Aorta (tissue), 5 donors: ENCODE data around the gene OR3A1. TPM values are rescaled to one million over a fixed set of nuclear protein-coding genes. Genes with fewer than 3 reads are reported as not detected.
"Not testable (repeated sequence)": the region's sequence is repeated elsewhere in the genome, so short reads cannot be mapped to it uniquely, and the experiment has no call there.

Experiments
- ATAC-seq: fragments of 200-7000 bp; cut with Tn5 transposase; one replicate; pipeline ENCODE4 v1.9.1; 2022; ENCODE audit warnings: moderate library complexity; ENCODE audit not compliant: low FRiP score
- DNase-seq, 2 donors: peaks; one replicate each; pipeline ENCODE4 v3.0.0-alpha.2; 2020
- H3K27ac ChIP-seq, 2 donors: one replicate each; pipeline ENCODE4 v1.5.1; 2013; ENCODE audit warnings: low read length in 2 of 2, mild to moderate bottlenecking in 2 of 2, moderate library complexity in 2 of 2, control low read depth in 1 of 2, inconsistent platforms in 1 of 2, low read depth in 1 of 2
- H3K27me3 ChIP-seq, 2 donors: one replicate each; pipeline ENCODE4 v1.6.1; 2013; ENCODE audit warnings: control low read depth in 1 of 2, low read length in 1 of 2, mild to moderate bottlenecking in 1 of 2, moderate library complexity in 1 of 2; ENCODE audit not compliant: insufficient read depth in 2 of 2, control insufficient read depth in 1 of 2
- H3K36me3 ChIP-seq, 2 donors: one replicate each; pipeline ENCODE4 v1.6.1; 2013; ENCODE audit warnings: control low read depth in 1 of 2, low read length in 1 of 2, mild to moderate bottlenecking in 1 of 2; ENCODE audit not compliant: insufficient read depth in 2 of 2, control insufficient read depth in 1 of 2
- H3K4me1 ChIP-seq, 2 donors: one replicate each; pipeline ENCODE4 v1.6.1; 2013; ENCODE audit warnings: low read length in 2 of 2, control low read depth in 1 of 2, mild to moderate bottlenecking in 1 of 2, moderate library complexity in 1 of 2; ENCODE audit not compliant: insufficient read depth in 2 of 2, control insufficient read depth in 1 of 2
- H3K4me3 ChIP-seq, 2 donors: one replicate each; pipeline ENCODE4 v1.5.1; 2013; ENCODE audit warnings: low read length in 2 of 2, control low read depth in 1 of 2, mild to moderate bottlenecking in 1 of 2
- H3K9me3 ChIP-seq: one replicate; pipeline ENCODE4 v1.6.1; 2013; ENCODE audit warnings: mild to moderate bottlenecking, low read length; ENCODE audit not compliant: control insufficient read depth
- WGBS, 2 donors: extraction: QIAGEN DNeasy Blood & Tissue Kit; methylation state at CpG; one replicate each; pipeline ENCODE4 v1.1.7; 2013; 5-methylcytosine and 5-hydroxymethylcytosine counted together
- intact Hi-C, 2 donors: fragments of 100-400 bp; cut with DNase I; formaldehyde crosslinking; loops; one replicate each; pipeline versions ENCODE4 v1.14.2 to v1.15.0; 2022
- polyA plus RNA-seq, 2 donors: library from polyadenylated mRNA; stranded (reverse); fragments of 200-250 nt; gene quantifications; one replicate each; pipeline ENCODE4 v1.2.3, GENCODE V29; 2013
- total RNA-seq, 2 donors: library from RNA; stranded (reverse); fragmentation: NEBNext Ultra II Directional; extraction: Animal tissue kit (Norgen Biotek cat#: 25700); gene quantifications; one replicate each; pipeline ENCODE4 v1.2.1, GENCODE V29; 2021
- donor health status: healthy with polysubstance abuse.
- donor health status: Bipolar disorder and iron deficiency.
- donor health status: DM: no; HTN: no; CAD: no.
- donor health status: DM: no; HTN: no; CAD: no.
- donor health status: DM: yes; HTN: yes; CAD: no.

The OR3A1 gene
- total and polyA plus RNA-seq, 4 donors = not detected

- Histone ChIP-seq H3K27me3 (no peaks in the 10 kb centered on the region), H3K27ac (no peak overlapping the region), H3K9me3 (peaks cover under 1% of the 10 kb centered on the region), H3K4me3 (no peak overlapping the region), H3K36me3 (no peaks in the 10 kb centered on the region), H3K4me1 (no peaks in the 10 kb centered on the region)
- intact Hi-C loops = no loop called here
- ATAC-seq (no peak), DNase-seq (no peak)
- 83 to 85% methylated on average over 4 of the region's 4 CpGs for WGBS, 2 donors
Measured at GRCh38 chr17:3276126-3276525, 22.0 kb downstream of the OR3A1 start.

GRCh38 chr17:3271072-3271848, 26.9 kb downstream of the OR3A1 start:
- no peak overlapping the region for H3K4me3 ChIP-seq
- no peak overlapping the region for H3K27ac ChIP-seq
- intact Hi-C loops = no loop called here
- H3K9me3 ChIP-seq = peaks cover 3% of the 10 kb centered on the region
- peaks cover 0 to 2% of the 10 kb centered on the region in 2 donors for H3K27me3 ChIP-seq
- ATAC-seq (no peak), DNase-seq (no peak)
- no peaks in the 10 kb centered on the region for H3K36me3 ChIP-seq
- WGBS, 2 donors = 82 to 87% methylated on average over 5 of the region's 5 CpGs
- no peaks in the 10 kb centered on the region for H3K4me1 ChIP-seq

DNA sequence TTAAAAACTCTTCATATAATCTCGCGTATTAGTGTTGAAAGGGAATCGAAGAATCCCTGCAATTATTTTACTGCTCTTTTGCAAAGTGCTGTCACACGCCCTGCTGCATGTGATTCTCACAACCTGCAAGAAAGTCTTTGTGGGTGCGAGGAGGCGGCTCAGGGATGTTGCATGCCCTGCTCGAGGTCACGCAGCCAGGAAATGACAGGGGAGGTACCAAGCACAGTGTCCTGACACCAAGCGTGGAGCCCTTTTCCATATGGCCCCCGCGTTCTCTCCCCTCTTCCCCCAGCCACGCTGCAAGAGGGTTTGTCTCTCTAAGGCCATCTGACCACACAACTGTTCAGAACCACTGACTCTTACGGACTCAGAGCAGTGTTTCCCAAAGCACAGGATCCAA, 37.6 kb downstream of the OR3A1 start:
- ATAC-seq (no peak), DNase-seq (no peak)
- Histone ChIP-seq H3K27me3 (peaks cover 0 to 3% of the 10 kb centered on the region in 2 donors), H3K36me3 (no peaks in the 10 kb centered on the region), H3K9me3 (peaks cover 2% of the 10 kb centered on the region), H3K4me3 (no peak overlapping the region), H3K27ac (no peak overlapping the region), H3K4me1 (no peaks in the 10 kb centered on the region)
- intact Hi-C loops = no loop called here
- 71 to 75% methylated on average over 13 of the region's 13 CpGs for WGBS, 2 donors

GRCh38 chr17:3260163-3260562, 38.0 kb downstream of the OR3A1 start:
- intact Hi-C loops = no loop called here
- H3K4me3 ChIP-seq = no peak overlapping the region
- no peaks in the 10 kb centered on the region for H3K36me3 ChIP-seq
- 73 to 77% methylated on average over 1 of the region's 1 CpG for WGBS, 2 donors
- H3K27ac ChIP-seq = no peak overlapping the region
- H3K9me3 ChIP-seq = peaks cover 2% of the 10 kb centered on the region
- ATAC-seq (no peak), DNase-seq (no peak)
- H3K27me3 ChIP-seq = peaks cover 0 to 3% of the 10 kb centered on the region in 2 donors
- H3K4me1 ChIP-seq = no peaks in the 10 kb centered on the region

DNA sequence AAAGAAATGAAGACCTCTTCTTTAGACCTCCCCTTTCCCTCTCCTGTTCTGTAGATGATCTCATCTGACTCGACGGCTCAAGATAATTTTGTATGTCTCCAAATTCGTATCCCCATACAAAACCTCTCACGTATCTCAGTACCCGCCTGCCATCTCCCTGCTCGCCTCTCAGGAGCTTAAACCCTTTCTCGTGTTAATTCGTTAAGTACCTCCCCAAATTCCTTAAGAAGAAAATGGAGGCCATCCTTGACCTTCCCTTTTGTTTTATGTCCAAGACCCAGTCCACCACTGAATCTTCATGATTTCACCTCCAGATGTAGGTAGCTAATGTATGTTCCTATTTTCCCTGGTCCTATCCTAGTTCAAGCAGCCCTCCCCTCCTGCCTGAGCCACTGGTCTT, 41.6 kb downstream of the OR3A1 start:
- 86 to 88% methylated on average over 8 of the region's 8 CpGs for WGBS, 2 donors
- peaks cover 2% of the 10 kb centered on the region for H3K9me3 ChIP-seq
- intact Hi-C loops = no loop called here
- no peak for ATAC-seq
- H3K27ac ChIP-seq = no peak overlapping the region
- H3K36me3 ChIP-seq = no peaks in the 10 kb centered on the region
- no peaks in the 10 kb centered on the region for H3K4me1 ChIP-seq
- H3K27me3 ChIP-seq = no peaks in the 10 kb centered on the region
- no peak for DNase-seq
- H3K4me3 ChIP-seq = no peak overlapping the region

- DNase-seq, intact Hi-C loops, H3K27ac ChIP-seq, H3K27me3 ChIP-seq, H3K4me1 ChIP-seq, H3K36me3 ChIP-seq, H3K9me3 ChIP-seq, H3K4me3 ChIP-seq, ATAC-seq: not testable (repeated sequence)
- 89 to 97% methylated on average over 1 of the region's 2 CpGs for WGBS, 2 donors
Measured at GRCh38 chr17:3249013-3249412, 49.1 kb downstream of the OR3A1 start.

DNA sequence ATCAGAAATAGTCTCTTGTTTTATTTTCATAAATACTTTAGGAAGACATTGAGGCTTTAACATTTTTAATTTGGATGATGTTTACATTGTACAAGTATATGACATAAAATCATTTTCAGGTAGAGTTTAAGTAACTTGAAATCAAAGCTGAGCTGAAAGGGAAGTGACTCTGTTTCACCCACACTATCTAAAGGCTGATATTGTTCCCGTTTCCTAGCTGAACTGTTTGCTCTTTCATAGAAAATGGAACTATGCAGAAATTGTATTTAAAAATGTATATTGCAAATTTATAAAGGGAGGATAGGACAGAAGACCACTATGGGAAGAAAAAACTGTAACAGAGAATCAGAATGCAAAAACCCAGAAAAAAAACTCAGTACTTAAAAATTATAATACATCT, 53.3 kb downstream of the OR3A1 start:
- WGBS, 2 donors = 48 to 65% methylated on average over 1 of the region's 1 CpG
- H3K4me3 ChIP-seq, H3K27ac ChIP-seq, H3K4me1 ChIP-seq, DNase-seq, ATAC-seq, intact Hi-C loops, H3K9me3 ChIP-seq, H3K36me3 ChIP-seq, H3K27me3 ChIP-seq: not testable (repeated sequence)

DNA sequence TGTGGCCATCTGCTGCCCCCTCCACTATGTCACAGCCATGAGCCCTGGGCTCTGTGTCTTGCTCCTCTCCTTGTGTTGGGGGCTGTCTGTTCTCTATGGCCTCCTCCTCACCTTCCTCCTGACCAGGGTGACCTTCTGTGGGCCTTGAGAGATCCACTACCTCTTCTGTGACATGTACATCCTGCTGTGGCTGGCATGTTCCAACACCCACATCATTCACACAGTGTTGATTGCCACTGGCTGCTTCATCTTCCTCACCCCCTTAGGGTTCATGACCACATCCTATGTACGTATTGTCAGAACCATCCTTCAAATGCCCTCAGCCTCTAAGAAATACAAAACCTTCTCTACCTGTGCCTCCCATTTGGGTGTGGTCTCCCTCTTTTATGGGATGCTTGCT, 57.1 kb downstream of the OR3A1 start:
- ATAC-seq, H3K9me3 ChIP-seq, H3K27ac ChIP-seq, intact Hi-C loops, H3K27me3 ChIP-seq, H3K4me1 ChIP-seq, DNase-seq, H3K4me3 ChIP-seq, H3K36me3 ChIP-seq: not testable (repeated sequence)
- 92 to 100% methylated on average over 1 of the region's 1 CpG for whole genome bisulfite sequencing, 2 donors
